Brain microvascular endothelial cell (primary cell): Measurements from ENCODE around the gene FBXO3.
A peak's percentile ranks its signal among the peaks of the same experiment; 100 is the strongest.

Source experiments
- DNase-seq: peaks from one replicate; pipeline ENCODE4 v3.0.0-alpha.2; 2020
- H3K27ac ChIP-seq: fragments of 250-450 bp; sonication (Bioruptor Pico); 2 replicates; pipeline ENCODE4 v1.5.1; 2020; ENCODE audit warnings: mild to moderate bottlenecking, moderate library complexity
- H3K27me3 ChIP-seq: fragments of 250-450 bp; sonication (Bioruptor Pico); replicated peaks from 2 replicates; pipeline ENCODE4 v1.5.1; 2020; ENCODE audit warnings: mild to moderate bottlenecking
- H3K36me3 ChIP-seq: fragments of 250-450 bp; sonication (Bioruptor Pico); replicated peaks from 2 replicates; pipeline ENCODE4 v1.5.1; 2020; ENCODE audit warnings: mild to moderate bottlenecking
- H3K4me3 ChIP-seq: 2 replicates; pipeline ENCODE4 v1.5.1; 2011; ENCODE audit warnings: low read depth, mild to moderate bottlenecking, control low read depth, low read length, moderate library complexity
- in situ Hi-C: cut with HindIII; loops from 2 replicates; pipeline ENCODE4 v1.10.0; 2017; ENCODE audit warnings: low sequenced_read_pairs, low pct_ligation_motif_present
- TF ChIP-seq, protein P1 (sequence below): IDR thresholded peaks from 2 replicates; pipeline ENCODE4 v1.5.1; 2011; ENCODE audit warnings: low read depth, mild to moderate bottlenecking, moderate library complexity, low read length, control low read depth, inconsistent platforms; ENCODE audit errors: missing control alignments

FBXO3 gene

DNA sequence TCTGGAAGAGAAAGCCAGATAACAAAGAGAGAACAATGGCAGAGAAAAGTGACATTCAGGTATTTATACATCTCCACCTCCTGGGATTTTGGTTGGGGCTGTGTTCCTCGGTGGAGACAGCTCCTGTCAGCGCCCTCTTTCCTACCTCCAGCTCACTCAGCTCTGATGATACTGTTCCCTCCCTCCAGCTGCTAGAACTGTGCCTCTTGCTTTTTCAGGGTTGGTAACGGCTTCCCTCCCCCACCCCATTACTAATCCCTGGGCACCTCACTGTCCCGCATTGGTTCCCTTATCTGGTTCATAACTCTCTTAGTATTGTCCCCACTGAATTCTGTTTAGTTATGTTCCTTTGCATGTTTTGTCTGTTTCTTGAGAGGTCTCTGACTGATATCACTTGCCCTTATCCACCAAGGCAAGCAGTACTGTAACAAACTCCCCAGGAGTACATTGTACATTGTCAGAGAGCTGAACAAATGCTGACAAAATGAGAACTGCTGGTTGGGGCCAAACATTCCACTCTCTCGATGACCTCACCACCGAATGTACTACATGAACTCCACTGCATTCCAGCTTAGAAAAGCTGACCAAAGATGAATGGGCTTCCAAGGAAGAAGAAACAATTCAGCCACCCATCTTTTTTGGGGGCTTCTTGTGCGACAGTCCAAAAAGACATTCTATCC is 5.7 kb upstream of the FBXO3 start:
- DNase-seq = peak; percentile 88
- no peaks in the 10 kb centered on the region for H3K27me3 ChIP-seq

DNA sequence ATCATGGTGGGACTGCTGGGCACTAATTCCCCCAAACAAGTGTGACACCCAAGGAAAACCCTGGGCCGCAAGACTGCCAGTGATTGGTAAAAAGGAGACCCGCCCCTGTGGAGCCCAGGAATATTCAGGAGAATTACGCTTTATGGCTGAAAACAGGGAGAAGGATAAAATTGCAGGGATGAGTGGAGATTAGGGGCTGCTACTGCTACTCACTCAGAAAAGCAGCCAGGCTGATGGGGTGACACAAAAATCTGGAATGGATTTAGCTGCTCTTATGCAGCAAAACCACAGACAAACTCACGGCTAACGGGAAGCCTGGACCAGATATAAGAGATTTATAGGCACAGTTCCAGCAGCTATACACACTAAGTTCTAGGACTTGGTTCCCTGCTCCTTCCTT is 4.4 kb upstream of the FBXO3 start:
- H3K36me3 ChIP-seq = no peaks in the 10 kb centered on the region
- TF ChIP-seq, protein P1, sequence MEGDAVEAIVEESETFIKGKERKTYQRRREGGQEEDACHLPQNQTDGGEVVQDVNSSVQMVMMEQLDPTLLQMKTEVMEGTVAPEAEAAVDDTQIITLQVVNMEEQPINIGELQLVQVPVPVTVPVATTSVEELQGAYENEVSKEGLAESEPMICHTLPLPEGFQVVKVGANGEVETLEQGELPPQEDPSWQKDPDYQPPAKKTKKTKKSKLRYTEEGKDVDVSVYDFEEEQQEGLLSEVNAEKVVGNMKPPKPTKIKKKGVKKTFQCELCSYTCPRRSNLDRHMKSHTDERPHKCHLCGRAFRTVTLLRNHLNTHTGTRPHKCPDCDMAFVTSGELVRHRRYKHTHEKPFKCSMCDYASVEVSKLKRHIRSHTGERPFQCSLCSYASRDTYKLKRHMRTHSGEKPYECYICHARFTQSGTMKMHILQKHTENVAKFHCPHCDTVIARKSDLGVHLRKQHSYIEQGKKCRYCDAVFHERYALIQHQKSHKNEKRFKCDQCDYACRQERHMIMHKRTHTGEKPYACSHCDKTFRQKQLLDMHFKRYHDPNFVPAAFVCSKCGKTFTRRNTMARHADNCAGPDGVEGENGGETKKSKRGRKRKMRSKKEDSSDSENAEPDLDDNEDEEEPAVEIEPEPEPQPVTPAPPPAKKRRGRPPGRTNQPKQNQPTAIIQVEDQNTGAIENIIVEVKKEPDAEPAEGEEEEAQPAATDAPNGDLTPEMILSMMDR = no peak
- in situ Hi-C loops = no loop called here
- no peak overlapping the region for H3K27ac ChIP-seq
- no peaks in the 10 kb centered on the region for H3K27me3 ChIP-seq
- peak; percentile 83 for DNase-seq
- H3K4me3 ChIP-seq = no peak overlapping the region

More for the DNA sequence above, 5.7 kb upstream of the FBXO3 start:
- no peaks in the 10 kb centered on the region for H3K36me3 ChIP-seq
- H3K27ac ChIP-seq = no peak overlapping the region
- in situ Hi-C loops = no loop called here
- H3K4me3 ChIP-seq = no peak overlapping the region
- TF ChIP-seq, protein P1 = no peak

DNA sequence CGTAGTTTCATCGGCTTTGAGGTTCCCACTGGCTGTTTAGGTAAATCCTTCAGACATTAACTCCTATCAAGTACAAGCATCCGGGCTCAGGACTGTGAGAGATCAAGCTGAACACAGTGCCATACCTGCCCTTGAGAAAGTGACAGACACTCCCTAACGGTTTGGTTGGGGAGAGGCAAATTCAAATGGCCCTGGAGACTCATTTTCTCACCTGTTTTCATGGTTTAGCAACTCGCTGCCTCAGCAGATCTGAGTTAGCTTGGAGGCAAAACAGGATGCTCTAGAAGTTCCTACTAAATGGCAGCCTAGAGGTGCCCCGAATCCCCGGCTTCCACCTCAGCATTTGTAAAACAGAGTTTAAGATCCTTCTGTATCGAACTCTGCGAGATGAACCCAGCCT is 3.6 kb upstream of the FBXO3 start:
- H3K4me3 ChIP-seq = no peak overlapping the region
- no peak overlapping the region for H3K27ac ChIP-seq
- in situ Hi-C loops = no loop called here
- H3K27me3 ChIP-seq = no peaks in the 10 kb centered on the region
- no peaks in the 10 kb centered on the region for H3K36me3 ChIP-seq
- DNase-seq = no peak
- TF ChIP-seq, protein P1 = no peak

DNA sequence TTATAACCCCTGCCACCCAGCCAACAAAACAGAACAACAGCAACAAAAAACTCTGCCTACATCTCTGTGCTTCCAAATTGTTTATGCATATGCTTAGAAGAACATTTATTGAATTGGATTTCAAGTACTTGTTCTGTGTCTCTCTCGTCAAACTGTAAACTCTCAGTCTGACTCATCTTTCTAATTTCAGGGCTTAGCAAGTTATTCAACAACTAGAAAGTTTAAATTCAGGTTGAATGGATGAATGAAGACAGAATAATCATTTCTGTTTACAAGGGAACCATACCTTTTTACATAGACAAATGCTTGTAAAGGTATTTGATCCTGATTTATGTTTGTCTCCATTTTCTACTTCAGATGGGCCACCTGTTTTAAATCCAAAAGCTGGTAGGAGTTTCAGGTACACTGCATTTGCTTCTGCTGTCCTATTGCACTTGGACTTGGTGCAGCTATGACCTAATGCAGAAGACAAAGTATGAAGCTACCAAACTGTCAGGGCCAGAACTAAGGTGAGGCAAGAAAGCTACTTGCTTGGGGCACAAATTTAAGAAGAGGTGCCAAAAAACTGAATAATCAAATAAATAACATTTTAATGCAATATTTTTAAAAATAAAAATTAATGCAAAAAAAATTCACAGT is 1.6 kb upstream of the FBXO3 start:
- DNase-seq = no peak
- Histone ChIP-seq H3K36me3 (no peaks in the 10 kb centered on the region), H3K27ac (no peak overlapping the region), H3K4me3 (no peak overlapping the region), H3K27me3 (no peaks in the 10 kb centered on the region)
- TF ChIP-seq, protein P1 = no peak
- in situ Hi-C loops = no loop called here

DNA sequence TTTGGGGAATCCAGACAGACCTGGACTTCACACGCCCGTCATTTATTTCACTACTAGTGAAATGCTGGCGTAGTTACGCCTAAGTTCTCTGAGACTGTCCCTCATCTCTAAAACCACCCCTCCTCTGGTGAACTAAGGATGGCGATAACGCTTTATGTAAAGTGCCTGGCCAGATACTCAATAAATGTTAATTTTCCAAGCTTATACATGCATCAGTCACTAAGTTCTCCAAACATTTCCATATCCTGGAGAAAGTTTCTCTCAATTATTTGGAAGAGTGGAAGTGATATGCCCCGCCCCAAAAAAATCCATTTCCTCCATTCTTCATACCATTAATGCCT is 1.1 kb upstream of the FBXO3 start:
- no peaks in the 10 kb centered on the region for H3K36me3 ChIP-seq
- no peaks in the 10 kb centered on the region for H3K27me3 ChIP-seq
- no peak for DNase-seq
- no peak overlapping the region for H3K27ac ChIP-seq
- TF ChIP-seq, protein P1 = no peak
- no peak overlapping the region for H3K4me3 ChIP-seq
- in situ Hi-C loops = no loop called here
